ENCODE data around the gene KRT15.
"Not testable (repeated sequence)": the region's sequence is repeated elsewhere in the genome, so short reads cannot be mapped to it uniquely, and the experiment has no call there.

The KRT15 gene

GRCh38 chr17:41544491-41544892 is 25.8 kb upstream of the KRT15 start:
- no peak for DNase-seq (ENCODE audit: low read depth)

GRCh38 chr17:41542786-41543185 is 24.1 kb upstream of the KRT15 start:
- not testable (repeated sequence) for DNase-seq (ENCODE audit: low read depth)

GRCh38 chr17:41542357-41542756 is 23.7 kb upstream of the KRT15 start:
- DNase-seq (ENCODE audit: low read depth): no peak

GRCh38 chr17:41540921-41541625 is 22.4 kb upstream of the KRT15 start:
- no peak for DNase-seq (ENCODE audit: low read depth)

GRCh38 chr17:41539979-41540701 is 21.4 kb upstream of the KRT15 start:
- DNase-seq (ENCODE audit: low read depth): no peak

- no peak for DNase-seq (ENCODE audit: low read depth)
Measured at GRCh38 chr17:41539071-41539492, 20.4 kb upstream of the KRT15 start.

- DNase-seq (ENCODE audit: low read depth): no peak
Measured at GRCh38 chr17:41538565-41538991, 19.9 kb upstream of the KRT15 start.

- DNase-seq (ENCODE audit: low read depth): no peak
Measured at GRCh38 chr17:41537990-41538389, 19.3 kb upstream of the KRT15 start.

- no peak for DNase-seq (ENCODE audit: low read depth)
Measured at GRCh38 chr17:41537614-41537954, 18.9 kb upstream of the KRT15 start.

- DNase-seq (ENCODE audit: low read depth): no peak
Measured at GRCh38 chr17:41536741-41537613, 18.3 kb upstream of the KRT15 start.

- DNase-seq (ENCODE audit: low read depth): no peak
Measured at GRCh38 chr17:41535764-41536481, 17.2 kb upstream of the KRT15 start.

- no peak for DNase-seq (ENCODE audit: low read depth)
Measured at GRCh38 chr17:41534899-41535546, 16.3 kb upstream of the KRT15 start.

GRCh38 chr17:41533613-41534012 is 14.9 kb upstream of the KRT15 start:
- no peak for DNase-seq (ENCODE audit: low read depth)

GRCh38 chr17:41532947-41533570 is 14.4 kb upstream of the KRT15 start:
- DNase-seq (ENCODE audit: low read depth): no peak

- DNase-seq (ENCODE audit: low read depth): no peak
Measured at GRCh38 chr17:41531993-41532392, 13.3 kb upstream of the KRT15 start.

- no peak for DNase-seq (ENCODE audit: low read depth)
Measured at GRCh38 chr17:41530062-41531048, 11.7 kb upstream of the KRT15 start.

- no peak for DNase-seq (ENCODE audit: low read depth)
Measured at GRCh38 chr17:41529491-41529915, 10.8 kb upstream of the KRT15 start.

GRCh38 chr17:41528959-41529353 is 10.3 kb upstream of the KRT15 start:
- no peak for DNase-seq (ENCODE audit: low read depth)

GRCh38 chr17:41527063-41528023 is 8.7 kb upstream of the KRT15 start:
- DNase-seq (ENCODE audit: low read depth): no peak

Measured in activated T-helper 1 cell treated with Interleukin-2 at 50 U/mL for 16 hours (primary cell).